ENCODE measurements around the gene LRRD1. TPM values are rescaled to one million over a fixed set of nuclear protein-coding genes. Genes with fewer than 3 reads are reported as not detected.
"Not testable (repeated sequence)": the region's sequence is repeated elsewhere in the genome, so short reads cannot be mapped to it uniquely, and the experiment has no call there.

LRRD1 gene
- total RNA-seq: not detected
- long read RNA-seq: 0 reads

GRCh38 chr7:92178928-92179924, at the start of gene LRRD1:
Gene LRRD1, minus strand, starts transcription at chr7:92179142. Its CDS starts 13,940 bp downstream, at chr7:92165202.
- peak; percentile 96 for DNase-seq (ENCODE audit: low spot score)

DNA sequence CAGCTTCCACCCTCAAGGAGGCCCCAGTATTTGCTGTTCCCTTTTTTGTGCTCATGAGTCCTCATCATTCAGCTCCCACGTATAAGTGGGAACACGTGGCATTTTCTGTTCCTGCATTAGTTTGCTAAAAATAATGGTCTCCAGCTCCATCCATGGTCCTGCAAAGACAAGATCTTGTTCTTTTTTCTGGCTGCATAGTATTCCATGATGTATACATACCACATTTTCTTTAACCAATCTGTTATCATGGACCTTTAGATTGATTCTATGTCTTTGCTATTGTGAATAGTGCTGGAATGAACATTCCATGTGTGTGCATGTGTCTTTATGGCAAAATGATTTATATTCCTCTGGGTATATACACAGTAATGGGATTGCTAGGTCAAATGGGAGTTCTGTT, 49.8 kb upstream of the LRRD1 start:
- DNase-seq (ENCODE audit: low spot score): no peak

- no peak for DNase-seq (ENCODE audit: low spot score)
Observed at GRCh38 chr7:92228100-92228499, 49.2 kb upstream of the LRRD1 start.

DNA sequence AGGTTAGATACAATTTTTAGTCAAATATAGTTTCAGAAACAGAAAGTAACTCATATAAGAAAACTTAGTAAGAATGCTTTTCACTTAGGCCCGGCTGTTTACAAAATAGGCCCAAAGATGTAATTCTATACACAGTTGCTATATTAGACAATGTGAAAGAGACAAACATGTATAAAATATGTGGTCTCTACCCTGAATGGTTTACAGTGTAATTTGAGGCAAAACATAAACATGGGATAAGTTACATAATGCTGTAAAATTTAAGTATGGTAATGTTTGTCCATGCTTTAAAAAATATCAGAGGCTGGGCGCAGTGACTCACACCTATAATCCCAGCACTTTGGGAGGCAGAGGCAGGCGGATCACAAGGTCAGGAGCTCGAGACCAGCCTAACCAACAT, 48.0 kb upstream of the LRRD1 start:
- DNase-seq (ENCODE audit: low spot score): no peak

DNA sequence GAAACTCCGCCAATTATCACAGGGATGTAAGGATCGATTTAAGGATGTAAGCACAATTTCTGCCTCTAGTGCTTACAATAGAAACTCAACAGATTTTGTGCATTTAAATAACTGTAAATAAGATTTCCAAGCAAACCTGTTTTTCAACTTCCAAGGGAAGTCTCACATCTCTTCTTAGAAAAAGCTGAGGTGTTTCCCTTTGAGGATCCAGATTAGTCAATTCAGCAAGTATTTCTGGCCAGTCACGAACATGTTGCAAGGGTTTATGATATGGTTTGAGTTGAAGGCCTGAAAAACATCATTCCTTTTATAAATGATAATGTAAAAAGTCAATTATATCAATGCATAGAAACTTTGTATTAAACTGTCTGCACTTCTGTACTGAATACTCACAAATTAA, 42.8 kb upstream of the LRRD1 start:
- no peak for DNase-seq (ENCODE audit: low spot score)

- no peak for DNase-seq (ENCODE audit: low spot score)
Observed at GRCh38 chr7:92206672-92207071, 27.7 kb upstream of the LRRD1 start.

- DNase-seq (ENCODE audit: low spot score): no peak
Observed at GRCh38 chr7:92205987-92206386, 27.0 kb upstream of the LRRD1 start.

- DNase-seq (ENCODE audit: low spot score): no peak
Observed at GRCh38 chr7:92200791-92201190, 21.8 kb upstream of the LRRD1 start.

DNA sequence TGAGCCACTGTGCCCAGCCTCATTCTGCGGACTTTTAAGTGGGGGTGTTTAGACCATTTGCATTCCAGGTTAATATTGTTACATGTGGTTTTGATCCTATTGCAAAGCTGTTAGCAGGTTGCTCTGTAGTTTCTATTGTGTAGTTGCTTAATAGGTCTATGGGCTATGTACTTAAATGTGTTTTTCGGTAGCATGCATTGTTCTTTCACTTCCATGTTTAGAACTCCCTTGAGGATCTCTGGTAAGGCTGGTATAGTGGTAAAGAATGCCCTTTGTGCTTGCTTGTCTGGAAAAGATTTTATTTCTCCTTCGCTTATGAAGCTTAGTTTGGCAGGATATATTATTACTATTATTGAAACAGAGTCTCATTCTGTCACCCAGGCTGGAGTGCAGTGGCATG, 13.4 kb upstream of the LRRD1 start:
- no peak for DNase-seq (ENCODE audit: low spot score)

- not testable (repeated sequence) for DNase-seq (ENCODE audit: low spot score)
Observed at GRCh38 chr7:92189246-92189645, 10.3 kb upstream of the LRRD1 start.

DNA sequence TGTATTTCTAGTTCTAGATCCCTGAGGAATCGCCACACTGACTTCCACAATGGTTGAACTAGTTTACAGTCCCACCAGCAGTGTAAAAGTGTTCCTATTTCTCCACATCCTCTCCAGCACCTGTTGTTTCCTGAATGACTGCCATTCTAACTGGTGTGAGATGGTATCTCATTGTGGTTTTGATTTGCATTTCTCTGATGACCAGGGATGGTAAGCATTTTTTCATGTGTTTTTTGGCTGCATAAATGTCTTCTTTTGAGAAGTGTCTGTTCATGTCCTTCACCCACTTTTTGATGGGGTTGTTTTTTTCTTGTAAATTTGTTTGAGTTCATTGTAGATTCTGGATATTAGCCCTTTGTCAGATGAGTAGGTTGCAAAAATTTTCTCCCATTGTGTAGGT, 5.4 kb upstream of the LRRD1 start:
- not testable (repeated sequence) for DNase-seq (ENCODE audit: low spot score)

DNA sequence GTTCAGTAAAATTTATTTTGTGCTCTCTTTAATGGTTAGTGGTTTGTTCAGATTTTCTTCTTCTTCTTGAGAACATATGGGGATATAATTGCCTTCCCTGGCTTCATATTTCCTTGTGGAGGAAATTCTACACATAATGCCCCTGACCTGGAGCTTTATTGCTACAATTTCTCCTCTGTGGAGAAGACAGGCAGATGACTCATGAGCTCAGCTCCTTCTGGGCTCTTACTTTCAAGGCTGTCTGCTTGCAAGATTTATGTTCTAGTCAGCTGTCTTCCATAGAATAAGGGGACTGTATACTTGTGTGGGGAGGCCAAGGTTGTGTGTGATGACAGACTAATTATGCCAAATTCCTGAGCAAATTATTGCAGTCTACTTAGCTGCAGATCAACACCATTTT, 1.6 kb downstream of the LRRD1 start:
- no peak for DNase-seq (ENCODE audit: low spot score)

DNA sequence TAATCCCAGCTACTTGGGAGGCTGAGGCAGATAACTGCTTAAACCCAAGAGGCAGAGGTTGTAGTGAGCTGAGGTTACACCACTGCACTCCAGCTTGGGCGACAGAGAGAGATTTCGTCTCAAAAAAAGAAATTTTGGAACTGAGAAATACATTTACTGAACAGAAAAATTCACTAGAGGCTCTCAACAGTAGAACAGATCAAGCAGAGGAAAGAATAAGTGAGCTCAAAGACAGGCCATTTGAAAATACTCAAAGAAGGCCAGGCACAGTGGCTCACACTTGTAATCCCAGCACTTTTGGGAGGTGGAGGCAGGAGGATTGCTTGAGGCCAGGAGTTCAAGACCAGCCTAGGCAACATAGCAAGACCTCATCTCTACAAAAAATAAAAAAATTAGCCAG, 9.4 kb downstream of the LRRD1 start:
- DNase-seq (ENCODE audit: low spot score): not testable (repeated sequence)

DNA sequence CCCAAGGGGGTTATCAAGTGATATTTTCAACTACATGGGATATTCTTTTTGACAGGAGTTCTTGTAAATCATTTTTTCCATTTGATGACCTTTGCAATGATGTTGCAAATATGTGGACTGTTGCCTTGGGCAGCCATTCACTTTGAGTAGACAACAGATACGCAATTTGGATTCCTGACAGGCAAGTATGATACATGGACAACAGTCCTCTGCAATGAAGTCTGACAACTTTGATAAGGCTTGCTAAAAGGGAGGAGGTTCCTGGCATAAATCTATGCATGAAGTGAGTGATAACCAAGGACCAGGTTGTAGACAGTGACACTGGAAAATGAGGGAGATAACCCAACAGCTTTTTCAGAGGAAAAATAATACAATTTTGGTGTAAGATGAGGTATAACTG, 17.7 kb downstream of the LRRD1 start:
- no peak for DNase-seq (ENCODE audit: low spot score)

DNA sequence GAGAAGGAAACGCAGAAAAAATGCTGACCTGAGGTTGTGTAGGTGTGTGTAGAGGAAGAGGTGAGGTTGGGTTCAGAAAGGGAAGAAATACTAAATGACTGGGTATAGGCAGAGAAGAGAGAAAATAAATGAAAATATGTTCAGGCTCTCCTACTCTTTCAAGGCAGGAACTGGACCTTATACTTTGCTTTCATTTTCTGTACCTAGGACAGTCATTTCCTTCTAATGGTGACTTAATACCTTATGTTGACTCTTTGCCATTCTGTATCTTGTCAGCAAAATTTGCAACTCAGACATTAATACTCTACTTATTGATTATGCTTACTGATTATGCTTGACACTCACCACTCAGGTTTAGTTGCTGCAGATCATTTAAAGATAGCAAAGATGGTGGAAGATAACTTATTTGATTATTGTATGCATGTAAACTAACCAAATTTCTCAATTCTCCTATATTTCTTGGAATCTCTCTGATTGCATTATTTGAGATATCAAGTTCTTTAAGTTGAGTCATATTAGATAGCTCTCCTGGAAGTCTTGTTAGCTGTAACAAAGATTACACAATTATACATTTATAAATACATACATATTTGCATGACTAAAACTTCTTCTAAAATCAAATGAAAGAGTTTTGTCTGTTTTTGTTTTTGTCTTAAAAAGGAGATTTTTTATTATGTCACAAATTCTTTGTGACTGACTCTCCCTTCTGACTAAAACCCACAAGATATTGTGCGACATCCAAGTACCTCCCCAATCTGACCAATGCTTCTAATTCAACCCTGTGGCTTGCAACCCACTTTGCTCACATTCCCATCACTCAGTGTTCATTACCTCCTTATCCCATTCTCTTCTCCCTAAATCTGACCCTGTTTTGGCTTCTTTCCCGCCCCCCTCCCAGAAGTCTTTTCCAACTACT, 20.0 kb downstream of the LRRD1 start:
- no peak for DNase-seq (ENCODE audit: low spot score)

DNA sequence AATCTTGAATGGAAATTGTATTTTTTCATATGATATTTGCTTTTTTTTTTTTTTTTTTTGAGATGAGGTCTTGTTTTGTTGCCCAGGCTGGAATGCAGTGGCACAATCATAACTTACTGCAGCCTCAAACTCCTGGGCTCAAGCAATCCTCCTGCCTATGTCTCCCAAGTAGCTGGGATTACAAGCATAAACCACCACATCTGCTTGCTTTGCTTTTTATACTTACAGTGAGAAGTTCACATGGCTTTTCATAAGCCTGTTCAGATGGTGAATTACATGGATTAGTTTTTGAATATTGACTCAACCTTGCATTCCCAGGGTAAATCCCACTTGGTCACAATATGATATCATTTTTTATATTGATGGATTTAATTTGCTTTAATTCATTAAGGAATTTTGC, 22.0 kb downstream of the LRRD1 start:
- DNase-seq (ENCODE audit: low spot score): no peak

- DNase-seq (ENCODE audit: low spot score): no peak
Observed at GRCh38 chr7:92155108-92155739, 23.7 kb downstream of the LRRD1 start.

DNA sequence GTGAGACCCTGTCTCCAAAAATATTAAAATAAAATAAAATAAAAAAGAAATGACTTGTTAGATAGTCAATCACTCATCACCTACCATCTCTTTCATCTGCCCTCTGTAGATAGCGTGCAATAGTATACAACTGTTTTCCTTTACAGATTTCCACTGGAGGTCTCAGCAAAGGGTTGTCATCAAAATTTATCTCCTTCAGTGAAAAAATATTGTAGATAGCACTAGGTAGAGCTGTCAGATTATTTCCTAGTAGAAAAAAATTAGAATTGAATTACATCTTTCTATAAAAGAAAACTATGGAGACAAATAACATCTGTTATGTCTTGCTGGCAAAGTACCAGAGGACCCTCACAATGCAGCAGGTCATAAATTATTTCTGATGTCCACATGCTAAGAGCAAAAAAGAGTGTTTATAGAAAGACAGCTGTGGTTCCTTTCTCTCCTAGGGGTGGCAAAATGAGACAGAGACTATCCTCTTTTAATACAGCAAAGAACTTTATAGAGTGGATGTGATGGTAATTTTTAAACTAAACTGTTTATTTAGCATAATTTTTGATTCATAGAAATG, 28.4 kb downstream of the LRRD1 start:
- no peak for DNase-seq (ENCODE audit: low spot score)

DNA sequence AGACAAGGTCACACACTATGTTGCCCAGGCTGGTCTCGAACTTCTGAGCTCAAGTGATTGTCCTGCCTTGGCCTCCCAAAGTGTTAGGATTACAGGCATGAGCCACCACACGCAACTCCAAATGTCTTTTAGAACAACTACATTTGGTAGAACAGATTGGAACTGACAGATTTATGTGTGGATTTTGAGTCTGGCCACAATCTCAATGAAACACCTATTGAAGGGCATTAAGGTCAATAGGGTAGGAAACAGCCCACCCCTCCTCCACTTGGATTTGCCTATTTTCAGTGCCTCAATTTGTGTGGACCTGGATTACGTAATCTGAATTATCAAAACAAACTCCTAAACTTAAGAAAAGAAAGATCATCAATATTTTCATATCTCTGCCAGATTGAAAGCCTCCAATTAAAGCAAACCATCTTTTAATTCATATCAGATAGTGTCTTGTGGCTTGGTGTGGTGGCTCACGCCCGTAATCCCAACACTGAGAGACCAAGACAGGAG, 29.2 kb downstream of the LRRD1 start:
- DNase-seq (ENCODE audit: low spot score): no peak

DNA sequence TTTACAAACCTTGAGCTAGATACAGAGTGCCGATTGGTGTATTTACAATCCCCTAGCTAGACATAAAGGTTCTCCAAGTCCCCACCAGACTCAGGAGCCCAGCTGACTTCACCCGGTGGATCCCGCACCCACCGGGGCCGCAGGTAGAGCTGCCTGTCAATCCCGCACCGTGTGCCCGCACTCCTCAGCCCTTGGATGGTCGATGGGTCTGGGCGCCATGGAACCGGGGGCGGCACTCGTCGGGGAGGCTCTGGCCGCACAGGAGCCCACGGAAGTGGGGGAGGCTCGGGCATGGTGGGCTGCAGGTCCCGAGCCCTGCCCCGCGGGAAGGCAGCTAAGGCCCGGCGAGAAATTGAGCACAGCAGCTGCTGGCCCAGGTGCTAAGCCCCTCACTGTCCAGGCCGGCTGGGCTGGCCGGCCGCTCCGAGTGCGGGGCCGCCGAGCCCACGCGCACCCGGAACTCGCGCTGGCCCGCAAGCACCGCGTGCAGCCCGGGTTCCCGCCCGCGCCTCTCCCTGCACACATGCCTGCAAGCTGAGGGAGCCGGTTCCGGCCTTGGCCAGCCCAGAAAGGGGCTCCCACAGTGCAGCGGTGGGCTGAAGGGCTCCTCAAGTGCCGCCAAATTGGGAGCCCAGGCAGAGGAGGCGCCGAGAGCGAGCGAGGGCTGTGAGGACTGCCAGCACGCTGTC, 35.6 kb downstream of the LRRD1 start:
- not testable (repeated sequence) for DNase-seq (ENCODE audit: low spot score)
